Epithelial cell of esophagus (primary cell): ENCODE results near the gene SERPINB11.
A peak's percentile ranks its signal among the peaks of the same experiment; 100 is the strongest.

Experiments used
- DNase-seq: peaks from one replicate; pipeline ENCODE4 v3.0.0; 2010; ENCODE audit warnings: low read depth
- H3K4me3 ChIP-seq: 2 replicates; pipeline ENCODE4 v1.5.1; 2011; ENCODE audit warnings: mild to moderate bottlenecking, low read length, control low read depth
- CTCF ChIP-seq: IDR thresholded peaks from 2 replicates; pipeline ENCODE4 v1.5.1; 2011; ENCODE audit warnings: low read depth, mild to moderate bottlenecking, low read length, control low read depth, inconsistent platforms; ENCODE audit not compliant: insufficient read depth; ENCODE audit errors: missing control alignments

SERPINB11 gene

DNA sequence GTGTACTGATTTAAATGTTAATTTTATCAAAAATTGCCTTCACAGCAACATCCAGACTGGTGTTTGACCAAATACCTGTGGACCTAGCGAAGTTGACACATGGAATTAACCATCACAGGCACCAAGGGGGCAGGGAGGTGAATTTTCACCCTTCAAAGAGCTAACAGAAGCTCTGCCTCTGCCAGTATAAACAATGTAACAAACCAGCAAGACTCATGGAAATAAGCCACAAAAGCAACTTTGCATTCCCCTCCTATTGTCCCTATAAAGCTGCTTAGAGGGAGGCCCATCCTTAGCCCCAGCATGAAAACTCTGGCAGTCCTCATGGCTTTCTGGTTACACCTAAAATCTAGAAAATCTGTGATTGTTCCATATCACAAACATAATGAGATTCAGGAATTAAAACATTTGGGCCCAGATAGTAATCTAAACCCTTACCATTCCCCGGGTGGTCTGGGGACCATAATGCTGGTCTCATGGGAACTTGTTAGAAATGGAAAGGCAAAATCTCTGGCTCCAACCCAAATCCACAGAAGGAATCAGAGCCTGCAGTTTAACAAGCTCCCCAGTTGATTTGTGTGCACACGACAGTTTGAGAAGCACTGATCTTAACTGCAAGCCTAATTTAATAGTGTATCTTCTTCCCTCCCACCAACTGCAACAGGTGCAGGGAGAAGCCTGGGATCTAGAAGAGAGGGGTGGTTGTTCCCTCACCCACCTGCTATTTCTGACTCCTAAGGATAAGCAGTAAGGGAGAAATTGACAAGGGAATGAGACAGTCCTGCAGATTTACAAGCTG lies 23.1 kb downstream of the SERPINB11 start:
- no peak for TF ChIP-seq CTCF
- no peak for DNase-seq
- H3K4me3 ChIP-seq = no peak overlapping the region

- H3K4me3 ChIP-seq = no peak overlapping the region
- peak; percentile 44 for DNase-seq
- no peak for TF ChIP-seq CTCF
Observed at GRCh38 chr18:63730773-63731172, 28.0 kb downstream of the SERPINB11 start.

DNA sequence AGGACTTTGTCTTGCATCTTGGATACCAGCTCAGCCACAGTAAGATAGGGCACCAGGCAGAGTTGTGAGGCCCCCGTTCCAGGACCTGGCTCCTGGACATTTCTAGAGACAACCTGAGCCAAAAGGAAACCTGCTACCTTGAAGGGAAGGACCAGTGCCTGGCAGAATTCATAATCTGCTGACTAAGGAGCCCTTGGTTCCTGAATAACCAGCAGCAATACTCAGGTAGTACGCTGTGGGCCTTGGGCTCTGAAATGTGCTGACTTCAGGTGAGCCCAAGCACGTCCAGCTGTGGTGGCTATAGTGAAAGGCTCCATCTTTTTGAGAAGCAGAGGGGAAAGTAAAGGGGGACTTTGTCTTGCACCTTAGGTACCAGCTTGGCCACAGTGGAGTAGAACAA lies 28.5 kb downstream of the SERPINB11 start:
- H3K4me3 ChIP-seq = no peak overlapping the region
- TF ChIP-seq CTCF = no peak
- peak; percentile 14 for DNase-seq

GRCh38 chr18:63736876-63737275 lies 34.1 kb downstream of the SERPINB11 start:
- H3K4me3 ChIP-seq = no peak overlapping the region
- no peak for TF ChIP-seq CTCF
- peak; percentile 62 for DNase-seq

DNA sequence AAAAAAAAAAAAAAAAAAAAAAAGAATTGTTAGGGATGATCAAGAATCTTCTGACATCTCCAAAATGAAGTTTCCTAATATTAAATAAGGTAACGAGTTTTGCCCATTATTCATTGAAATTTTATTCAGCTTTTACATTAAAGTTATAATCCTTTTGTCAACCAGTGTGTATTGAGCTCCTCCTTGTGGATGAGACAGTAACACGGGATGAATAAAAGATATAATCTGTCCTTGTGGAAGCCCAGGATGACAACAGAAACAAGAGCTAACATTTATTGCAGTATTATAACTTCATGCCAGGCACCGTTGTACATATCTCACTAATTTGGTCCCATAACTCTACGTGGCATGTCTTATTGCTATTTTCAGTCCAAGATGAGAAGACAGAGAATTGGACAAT lies 39.0 kb downstream of the SERPINB11 start:
- DNase-seq = peak; percentile 67
- no peak overlapping the region for H3K4me3 ChIP-seq
- peak; percentile 71 for TF ChIP-seq CTCF

DNA sequence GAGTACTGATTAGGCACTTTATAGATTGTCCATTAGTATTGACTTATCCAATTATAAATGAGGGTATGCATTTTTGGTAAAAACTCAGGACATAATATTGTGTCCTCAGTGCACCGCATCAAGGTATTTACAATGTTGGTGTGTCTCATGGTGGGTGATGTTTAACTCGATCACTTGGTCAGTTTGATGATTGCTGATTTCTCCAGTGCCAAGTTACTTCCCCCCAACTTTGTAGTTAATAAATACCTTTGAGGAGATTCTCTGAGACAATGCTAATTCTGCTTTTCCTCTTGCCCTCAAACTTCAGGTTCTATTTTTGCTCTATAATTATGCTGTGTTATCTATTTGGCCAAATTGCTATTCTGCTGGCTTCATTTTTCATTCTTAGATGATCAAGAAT lies 44.2 kb downstream of the SERPINB11 start:
- no peak overlapping the region for H3K4me3 ChIP-seq
- DNase-seq = no peak
- TF ChIP-seq CTCF = no peak

DNA sequence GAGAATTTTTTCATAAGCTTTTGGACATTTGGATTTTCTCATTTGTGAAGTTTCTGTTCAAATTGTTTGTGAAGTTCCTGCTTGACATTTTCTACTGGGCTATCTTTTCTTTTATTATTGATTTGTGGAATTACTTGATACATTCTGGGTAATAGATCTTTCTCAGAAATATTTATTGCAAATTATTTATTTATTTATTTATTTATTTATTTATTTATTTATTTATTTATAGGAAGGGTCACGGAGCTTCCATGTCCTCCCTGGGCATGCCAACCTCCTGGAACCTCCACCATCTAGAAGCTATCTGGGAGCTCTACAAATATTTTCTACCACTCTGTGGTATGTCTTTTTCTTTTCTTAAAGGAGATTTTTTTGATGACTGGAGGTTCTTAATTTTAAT lies 46.7 kb downstream of the SERPINB11 start:
- DNase-seq = no peak
- H3K4me3 ChIP-seq = no peak overlapping the region
- TF ChIP-seq CTCF = no peak
